ENCODE measurements around the gene TSEN54.

TSEN54 gene

DNA sequence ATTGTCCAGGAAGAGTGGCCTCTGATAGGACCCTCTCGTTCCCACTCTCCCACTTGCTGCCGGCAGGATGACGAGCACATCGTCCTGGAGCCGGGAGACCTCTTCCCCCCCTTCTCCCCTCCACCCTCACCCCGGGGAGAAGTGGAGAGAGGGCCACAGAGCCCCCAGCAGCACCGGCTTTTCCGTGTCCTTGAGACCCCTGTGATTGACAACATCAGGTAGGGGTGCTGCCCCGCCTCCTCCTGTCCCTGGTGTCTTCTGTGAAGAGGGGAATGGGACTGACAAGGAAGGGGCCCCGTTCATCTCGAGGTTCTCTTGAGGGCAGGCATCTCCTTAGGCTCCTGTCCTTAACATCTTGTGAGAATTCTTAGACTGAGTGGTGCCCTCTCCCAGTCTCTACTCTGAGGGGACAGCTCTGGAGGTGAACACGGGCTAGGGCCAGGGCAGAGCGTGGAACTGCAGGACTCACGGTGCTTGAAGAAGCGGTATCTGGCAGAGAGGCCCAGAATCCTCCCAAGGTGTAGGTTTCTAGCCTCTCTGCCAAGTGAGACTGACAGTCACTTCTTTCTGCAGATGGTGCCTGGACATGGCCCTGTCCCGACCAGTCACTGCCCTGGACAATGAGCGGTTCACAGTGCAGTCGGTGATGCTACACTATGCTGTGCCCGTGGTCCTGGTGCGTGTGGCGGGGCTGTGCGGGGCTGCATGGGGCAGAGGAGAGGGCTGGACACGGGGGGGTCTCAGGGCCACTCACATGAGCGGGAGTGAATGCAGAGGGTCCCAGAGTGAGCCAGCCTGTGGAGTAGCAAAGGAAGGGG, 27.4 kb upstream of the TSEN54 start:
- DNase-seq (ENCODE audit: low spot score) = no peak

DNA sequence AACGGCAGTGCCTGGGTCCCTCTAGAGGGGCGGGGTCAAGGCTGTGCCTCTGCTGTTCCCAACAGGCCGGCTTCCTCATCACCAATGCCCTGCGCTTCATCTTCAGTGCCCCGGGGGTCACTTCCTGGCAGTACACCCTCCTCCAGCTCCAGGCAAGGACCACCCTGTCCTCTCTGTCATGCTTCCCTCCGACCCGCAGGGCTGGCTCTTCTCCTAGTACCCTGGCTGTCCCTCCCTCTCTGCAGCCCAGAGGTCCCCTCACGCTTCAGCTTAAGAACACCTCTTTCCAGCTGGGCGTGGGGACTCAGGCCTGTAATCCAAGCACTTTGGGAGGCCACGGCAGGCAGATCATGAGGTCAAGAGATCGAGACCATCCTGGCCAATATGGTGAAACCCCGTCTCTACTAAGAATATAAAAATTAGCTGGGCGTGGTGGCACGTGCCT, 26.8 kb upstream of the TSEN54 start:
- no peak for DNase-seq (ENCODE audit: low spot score)

DNA sequence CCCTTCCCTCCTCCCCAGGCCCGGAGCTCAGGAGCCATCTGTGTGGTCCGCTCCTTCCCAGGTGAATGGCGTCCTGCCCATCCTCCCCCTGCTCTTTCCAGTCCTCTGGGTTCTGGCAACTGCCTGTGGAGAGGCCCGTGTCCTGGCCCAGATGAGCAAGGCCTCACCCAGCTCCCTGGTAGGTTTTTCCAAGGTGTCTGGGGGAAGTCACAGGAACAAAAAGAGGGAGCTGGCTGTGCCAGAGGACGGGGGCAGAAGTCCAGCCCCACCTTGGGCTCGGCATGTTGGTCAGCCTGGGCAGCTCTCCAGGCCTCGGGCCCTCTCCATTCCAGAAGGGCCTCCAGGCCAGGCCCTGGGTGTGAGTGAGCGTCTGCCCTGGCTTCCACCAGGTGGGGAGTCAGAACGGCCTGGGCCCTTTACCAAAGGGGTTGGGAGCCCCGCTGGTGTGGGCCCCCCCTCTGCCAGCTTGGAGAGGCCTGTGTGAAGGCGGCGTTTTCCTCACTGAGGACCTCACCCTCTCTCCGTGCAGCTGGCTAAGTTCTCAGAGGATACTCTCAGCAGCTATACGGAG, 26.1 kb upstream of the TSEN54 start:
- no peak for DNase-seq (ENCODE audit: low spot score)

DNA sequence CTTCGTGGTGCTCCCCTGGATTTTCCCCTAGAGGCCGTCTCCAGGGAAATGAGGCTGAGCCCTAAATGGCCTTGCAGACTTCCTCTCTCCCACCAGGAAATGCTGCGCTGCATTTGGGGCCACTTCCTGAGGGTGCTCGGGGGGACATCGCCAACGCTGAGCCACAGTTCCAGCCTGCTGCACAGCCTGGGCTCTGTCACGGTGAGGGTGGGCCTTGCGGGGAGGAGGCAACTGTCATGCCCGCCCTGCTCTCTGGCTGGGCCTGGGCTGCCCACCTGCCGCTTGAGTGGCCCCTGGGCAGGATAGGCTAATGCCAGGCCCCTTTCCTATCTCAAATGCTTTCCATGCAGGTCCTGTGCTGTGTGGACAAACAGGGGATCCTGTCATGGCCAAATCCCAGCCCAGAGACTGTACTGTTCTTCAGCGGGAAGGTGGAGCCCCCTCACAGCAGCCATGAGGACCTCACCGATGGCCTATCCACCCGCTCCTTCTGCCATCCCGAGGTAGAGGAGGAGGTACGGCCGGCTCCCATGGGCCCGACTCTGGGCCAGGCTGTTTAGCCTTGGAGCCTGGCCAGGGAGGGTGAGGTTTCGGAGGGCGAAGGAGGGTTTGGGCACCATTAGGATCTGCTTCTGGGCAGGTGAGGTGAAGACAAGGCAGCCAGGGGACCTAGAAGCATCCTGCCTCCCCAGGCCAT, 25.2 kb upstream of the TSEN54 start:
- no peak for DNase-seq (ENCODE audit: low spot score)

DNA sequence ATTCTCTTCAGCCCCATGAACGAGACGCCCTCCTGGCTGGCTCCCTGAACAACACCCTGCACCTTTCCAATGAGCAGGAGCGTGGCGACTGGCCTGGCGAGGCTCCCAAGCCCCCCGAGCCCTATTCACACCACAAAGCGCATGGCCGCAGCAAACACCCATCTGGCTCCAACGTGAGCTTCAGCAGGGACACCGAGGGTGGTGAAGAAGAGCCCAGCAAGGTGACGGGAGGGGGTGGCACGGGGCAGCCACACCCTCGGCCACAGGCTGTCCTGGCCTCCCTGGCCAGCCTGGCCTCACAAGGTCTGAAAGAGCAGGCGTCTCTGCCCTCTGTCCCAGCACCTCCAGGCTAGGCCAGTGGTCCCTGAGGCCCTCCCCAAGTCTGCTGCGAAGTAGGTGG, 24.6 kb upstream of the TSEN54 start:
- DNase-seq (ENCODE audit: low spot score) = no peak

DNA sequence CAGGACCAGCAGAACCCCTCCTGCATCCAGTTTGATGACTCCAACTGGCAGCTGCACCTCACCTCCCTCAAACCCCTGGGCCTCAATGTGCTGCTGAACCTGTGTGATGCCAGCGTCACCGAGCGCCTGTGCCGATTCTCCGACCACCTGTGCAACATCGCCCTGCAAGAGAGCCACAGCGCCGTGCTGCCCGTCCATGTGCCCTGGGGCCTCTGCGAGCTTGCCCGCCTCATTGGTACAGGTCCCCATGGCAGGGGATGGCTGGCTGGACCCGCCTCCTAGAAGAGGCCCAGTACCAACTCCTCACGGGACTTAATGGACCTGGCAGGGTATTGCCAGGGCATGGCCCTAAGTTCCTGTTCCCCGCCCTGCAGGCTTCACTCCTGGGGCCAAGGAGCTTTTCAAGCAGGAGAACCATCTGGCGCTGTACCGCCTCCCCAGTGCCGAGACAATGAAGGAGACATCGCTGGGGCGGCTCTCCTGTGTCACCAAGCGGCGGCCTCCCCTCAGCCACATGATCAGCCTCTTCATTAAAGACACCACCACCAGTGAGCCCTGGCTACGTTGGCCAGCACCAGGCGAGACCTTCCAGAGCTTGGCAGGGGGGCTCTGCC, 23.7 kb upstream of the TSEN54 start:
- no peak for DNase-seq (ENCODE audit: low spot score)

DNA sequence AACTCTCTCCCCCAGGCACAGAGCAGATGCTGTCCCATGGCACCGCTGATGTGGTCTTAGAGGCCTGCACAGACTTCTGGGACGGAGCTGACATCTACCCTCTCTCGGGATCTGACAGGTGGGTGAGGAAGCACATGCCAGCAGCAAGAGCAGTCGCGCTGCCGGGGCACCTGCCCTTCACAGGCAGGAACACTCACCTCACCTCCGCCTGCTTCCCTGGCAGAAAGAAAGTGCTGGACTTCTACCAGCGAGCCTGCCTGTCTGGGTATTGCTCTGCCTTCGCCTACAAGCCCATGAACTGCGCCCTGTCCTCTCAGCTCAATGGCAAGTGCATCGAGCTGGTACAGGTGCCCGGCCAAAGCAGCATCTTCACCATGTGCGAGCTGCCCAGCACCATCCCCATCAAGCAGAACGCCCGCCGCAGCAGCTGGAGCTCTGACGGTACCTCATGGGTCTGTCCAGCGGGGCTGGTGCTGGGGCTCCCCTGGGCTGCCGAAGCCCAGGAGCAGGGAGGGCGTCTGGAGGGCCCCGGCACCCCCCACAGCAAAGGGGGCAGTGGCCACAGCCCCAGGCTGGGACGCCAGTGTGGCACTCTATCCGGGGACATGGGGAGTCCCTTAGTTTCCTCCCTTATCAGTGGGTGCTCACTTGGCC, 22.7 kb upstream of the TSEN54 start:
- no peak for DNase-seq (ENCODE audit: low spot score)

DNA sequence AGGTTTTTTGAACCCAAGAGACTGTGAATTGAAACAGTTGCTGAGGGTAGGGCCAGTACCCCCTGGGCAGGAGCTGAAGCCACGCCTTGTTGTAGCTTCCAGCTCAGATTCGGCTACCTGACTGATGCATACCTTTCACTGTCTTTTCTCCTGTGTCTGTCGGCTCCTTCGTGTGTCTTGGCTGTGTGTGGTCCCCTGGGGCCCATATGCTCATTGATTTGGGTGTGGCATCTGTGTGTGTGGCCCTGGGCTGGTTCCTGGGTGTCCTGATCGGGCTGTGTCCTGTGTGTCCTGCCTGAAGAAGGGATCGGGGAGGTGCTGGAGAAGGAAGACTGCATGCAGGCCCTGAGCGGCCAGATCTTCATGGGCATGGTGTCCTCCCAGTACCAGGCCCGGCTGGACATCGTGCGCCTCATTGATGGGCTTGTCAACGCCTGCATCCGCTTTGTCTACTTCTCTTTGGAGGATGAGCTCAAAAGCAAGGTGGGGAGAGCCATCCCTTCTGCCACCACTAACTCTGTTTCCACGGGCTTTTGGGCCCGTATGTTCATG, 21.9 kb upstream of the TSEN54 start:
- no peak for DNase-seq (ENCODE audit: low spot score)

DNA sequence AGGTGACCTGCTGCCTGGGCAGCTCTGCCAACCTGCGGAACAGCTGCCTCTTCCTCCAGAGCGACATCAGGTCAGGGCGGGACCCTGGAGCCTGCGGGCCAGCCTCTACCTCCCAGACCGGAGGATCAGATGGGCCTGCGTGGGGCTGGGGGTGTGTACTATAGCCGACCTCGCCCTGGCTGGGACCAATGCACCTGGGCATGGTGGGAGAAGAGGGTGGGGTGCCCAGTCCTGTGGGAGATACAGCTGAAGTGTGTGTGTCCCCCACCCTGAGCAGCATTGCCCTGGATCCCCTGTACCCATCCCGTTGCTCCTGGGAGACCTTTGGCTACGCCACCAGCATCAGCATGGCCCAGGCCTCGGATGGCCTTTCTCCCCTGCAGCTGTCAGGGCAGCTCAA, 20.3 kb upstream of the TSEN54 start:
- DNase-seq (ENCODE audit: low spot score) = no peak

DNA sequence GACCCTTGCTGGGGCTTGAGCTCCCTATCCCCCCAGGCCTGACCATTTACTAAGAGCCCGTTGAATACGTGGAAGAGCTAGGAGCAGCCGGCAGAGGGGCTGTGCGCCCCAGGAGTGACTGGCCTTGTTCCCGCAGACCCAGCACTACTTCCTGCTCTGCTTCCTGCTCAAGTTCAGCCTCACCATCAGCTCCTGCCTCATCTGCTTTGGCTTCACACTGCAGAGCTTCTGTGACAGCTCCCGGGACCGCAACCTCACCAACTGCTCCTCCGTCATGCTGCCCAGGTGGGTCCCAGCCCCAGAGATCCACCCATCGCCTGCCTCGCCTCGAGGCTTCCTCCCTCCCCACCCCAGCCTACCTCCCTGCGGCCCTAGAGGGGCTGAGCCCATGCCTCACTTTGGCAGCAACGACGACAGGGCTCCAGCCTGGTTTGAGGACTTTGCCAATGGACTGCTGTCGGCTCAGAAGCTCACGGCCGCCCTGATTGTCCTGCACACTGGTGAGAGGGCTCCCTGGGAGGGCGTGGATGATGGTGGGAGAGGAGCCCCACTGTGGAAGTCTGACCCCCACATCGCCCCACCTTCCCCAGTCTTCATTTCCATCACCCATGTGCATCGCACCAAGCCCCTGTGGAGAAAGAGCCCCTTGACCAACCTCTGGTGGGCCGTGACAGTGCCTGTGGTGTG, 18.1 kb upstream of the TSEN54 start:
- no peak for DNase-seq (ENCODE audit: low spot score)

DNA sequence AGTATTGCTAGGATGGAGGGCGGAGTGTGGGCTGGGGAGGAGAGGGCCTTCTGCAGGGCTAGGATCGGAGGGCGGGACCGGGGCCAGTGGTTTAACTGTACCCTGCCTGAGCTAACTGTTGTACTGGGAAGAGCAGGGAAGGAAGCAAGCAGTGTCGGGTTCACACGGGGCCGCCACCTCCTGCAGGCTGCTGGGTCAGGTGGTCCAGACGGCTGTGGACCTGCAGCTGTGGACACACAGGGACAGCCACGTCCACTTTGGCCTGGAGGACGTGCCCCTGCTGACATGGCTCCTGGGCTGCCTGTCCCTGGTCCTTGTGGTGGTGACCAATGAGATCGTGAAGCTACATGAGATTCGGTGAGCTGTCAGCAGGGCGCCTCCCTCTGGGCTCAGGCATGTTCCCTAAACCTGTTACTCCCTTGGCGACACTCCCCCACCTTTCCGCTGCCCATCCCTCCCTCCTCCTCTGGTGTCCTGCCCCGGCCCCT, 17.6 kb upstream of the TSEN54 start:
- DNase-seq (ENCODE audit: low spot score) = no peak

DNA sequence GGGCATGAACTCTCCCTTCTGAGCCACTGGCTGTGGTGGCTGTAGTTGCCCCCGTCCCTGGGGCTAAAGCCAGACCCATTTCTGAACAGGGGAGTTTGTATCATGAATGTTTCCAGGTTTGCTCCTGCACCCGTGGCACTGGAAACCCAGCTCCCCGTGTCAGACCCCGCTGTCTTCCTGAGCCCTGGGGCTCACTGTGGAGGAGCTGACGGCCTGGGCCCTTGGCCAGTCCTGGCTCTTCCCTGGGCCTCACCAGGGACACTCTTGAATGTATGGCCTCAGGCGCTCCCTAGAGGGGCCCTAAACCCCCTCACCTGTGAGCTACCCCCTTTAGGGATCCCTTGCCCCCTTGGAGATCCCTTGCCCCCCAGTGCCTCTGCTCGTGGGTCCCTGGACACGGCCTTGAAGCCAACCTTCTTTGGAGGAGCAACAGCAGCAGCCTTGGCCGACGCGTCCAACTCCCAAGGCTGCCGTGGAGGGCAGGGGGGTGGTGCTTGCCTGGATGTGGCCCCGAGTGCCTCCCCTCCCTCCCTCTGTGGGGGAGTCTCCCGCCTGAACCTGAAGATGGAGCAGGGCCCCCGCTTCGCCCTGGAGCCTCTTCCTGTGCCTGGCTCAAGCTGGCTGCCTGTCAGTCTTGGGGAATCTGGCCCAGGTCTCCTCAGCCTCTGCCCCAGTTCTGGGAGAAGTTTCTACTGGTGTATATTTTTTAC, 16.9 kb upstream of the TSEN54 start:
- no peak for DNase-seq (ENCODE audit: low spot score)

DNA sequence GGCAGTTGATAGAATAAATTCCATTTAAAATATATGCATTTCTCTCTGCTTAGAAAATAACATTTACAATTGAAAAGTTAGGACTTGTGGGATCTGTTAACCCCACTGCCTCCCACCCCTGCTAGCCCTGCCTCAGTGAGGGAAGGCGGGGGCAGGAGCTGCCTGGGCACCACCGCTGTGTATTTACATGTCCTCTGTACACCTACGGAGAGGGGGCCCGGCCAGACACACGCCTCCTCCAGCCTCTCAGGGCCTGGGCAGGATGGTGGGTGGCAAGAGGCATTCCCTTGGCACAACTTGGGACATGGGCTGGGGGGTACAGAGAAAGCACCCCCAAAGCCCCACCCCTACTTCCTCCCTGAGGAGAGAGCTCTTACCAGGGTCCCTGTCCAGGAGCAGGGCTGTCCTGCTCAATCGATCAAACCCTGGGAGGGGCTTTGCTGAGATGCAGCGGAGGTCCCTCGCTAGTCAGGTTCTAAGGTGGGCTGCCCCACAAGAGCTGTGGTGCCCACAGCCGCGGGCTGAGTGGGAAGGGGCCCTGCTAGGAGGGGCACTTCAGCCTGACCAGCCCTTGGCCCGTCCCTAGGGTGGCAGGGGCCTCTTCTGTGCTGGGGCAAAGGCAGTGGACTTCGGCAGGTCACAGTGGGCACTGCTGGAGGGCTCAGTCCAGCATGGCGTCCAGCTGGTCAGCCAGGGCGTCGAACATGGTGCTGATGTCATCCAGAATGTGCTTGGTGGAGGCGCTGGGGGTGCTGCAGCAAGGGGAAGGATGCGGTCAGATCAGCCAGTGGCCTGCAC, 15.7 kb upstream of the TSEN54 start:
- DNase-seq (ENCODE audit: low spot score) = no peak

DNA sequence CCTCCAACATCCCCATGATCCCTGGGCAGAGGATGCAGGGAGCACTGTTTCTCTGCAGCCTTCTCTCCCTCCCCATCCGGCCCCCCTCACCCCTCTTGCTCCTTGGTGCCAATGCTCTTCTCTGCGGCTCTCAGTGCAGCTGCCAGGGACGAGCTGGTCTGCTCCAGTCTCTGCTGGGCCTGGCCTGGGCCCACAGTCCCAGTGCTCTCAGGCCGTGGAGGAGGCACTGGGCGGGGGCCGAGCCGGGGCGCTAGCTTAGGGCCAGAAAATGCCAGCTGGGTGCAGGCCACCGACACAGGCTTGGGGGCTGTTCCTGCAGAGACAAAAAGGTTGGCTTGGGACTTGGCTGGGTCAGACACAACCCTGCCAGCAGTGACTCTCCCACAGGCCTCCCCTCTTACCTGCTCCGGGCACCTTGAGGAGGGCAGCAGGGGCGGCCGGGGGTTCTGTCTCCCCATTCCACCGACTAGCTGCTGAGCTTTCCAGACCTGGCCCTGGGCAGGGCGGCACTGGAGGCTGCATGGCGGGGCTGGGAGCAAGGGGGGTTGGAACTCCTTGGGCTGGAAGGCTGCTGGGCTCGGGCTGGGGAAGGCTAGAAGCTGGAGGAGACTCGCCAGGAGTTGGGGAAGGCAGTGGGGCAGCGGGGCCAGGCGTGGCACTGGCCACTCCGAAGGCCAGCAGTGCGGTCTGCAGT, 14.8 kb upstream of the TSEN54 start:
- no peak for DNase-seq (ENCODE audit: low spot score)

DNA sequence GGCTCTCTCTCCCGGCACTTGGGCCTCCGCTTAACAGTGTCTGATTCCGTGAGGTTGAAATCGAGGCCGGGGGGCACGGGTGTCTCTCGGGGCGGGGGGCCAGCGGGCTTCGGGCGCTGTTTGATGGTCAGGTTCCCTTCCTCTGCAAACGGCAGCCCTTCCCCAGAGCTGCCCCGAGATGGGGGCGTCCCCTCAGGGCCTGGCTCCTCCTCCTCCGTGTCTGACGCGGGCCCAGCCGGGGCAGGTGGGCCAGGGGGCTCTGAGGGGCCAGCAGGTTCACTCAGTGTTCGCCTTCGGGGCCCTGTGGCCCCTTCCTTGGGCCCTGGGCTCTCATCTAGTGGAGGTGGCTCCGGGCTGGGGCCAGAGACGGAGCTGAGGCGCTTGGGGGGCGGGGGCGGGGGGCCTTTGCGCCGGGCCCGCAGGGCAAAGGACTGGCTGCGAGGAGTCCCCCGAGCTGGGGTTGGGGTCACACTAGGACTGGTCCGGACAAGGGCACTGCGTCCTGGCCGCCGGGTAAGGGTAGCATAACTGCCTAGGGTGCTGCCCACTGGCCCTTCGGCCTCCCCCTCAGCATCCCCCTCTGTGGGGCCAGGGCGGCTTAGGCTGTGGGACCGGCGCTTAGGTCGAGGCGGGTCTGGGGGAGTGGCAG, 14.1 kb upstream of the TSEN54 start:
- no peak for DNase-seq (ENCODE audit: low spot score)

DNA sequence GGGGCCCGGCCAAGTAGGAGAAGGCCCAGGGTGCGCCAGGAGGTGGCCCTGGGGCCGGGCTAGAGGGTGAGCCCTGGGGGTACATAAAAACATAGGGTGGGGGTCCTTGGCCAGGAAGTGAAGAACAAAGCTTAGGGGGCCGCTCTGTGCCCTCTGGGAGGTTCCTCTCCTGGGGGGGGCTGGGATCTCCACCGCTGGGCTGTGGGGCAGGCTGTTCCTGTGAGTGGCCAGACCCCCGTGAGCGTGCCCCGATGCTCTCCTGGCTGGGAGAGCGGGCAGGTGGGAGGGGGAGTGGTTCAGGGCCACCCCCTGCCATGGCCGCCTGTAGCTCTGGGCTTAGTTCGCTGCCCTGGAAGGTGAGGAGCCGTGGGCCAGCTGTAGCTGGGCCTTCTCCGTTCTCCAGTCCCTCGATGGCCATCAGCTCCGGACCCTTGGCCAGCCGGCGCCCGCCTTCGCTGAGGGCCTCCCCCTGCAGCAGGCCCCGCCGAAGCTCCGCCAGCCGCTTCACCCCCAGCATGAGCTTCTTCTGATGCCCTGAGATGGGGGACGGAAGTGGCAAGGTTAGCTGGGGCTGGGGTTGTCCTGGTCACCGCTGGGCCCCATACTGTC, 13.5 kb upstream of the TSEN54 start:
- no peak for DNase-seq (ENCODE audit: low spot score)

DNA sequence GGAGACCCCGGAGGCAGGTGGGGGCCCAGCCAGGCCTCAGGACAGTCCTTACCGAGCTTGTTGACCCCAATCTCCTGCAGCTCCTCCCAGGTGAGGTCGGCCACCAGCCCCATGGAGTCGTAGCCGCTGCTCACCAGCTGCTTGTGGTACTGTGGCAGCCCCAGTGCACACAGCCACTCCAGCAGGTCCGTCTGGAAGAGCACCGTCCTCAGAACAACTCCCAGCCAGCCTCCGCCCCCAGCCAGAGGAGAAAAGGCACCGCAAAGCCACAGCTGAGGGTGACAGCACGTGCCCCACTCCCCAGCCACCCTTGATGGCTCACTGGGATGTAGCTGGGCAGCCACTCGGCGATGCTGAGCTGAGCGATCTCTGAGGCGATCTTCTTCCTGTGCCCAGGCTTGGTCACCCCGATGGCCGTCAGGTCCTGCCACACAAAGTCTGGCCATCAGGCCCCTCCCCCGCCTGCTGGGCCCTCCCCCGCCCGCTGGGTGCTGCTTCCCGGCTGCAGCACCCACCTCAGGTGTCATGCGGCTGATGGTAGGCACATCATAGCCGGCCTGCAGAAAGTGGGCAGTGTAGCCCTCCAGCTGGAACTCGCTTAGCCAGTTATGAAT, 12.9 kb upstream of the TSEN54 start:
- no peak for DNase-seq (ENCODE audit: low spot score)

DNA sequence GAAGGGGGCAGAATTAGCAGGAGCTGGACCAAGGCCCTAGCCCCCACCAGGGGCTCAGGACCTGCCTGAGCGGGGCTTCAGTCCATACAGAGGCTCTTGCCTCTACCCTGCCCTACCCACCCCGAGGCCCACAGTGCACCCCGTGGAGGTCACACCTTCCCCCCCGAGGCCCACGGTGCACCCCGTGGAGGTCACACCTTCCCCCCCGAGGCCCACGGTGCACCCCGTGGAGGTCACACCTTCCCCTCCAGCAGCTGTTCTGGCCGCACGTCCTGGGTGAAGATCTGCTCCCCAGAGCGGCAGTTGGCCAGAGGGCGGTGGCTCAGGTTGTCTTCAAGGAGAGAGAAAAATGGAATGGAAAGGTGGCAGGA, 12.4 kb upstream of the TSEN54 start:
- DNase-seq (ENCODE audit: low spot score) = no peak
